CD4-positive, alpha-beta T cell treated with Interleukin-1 beta for 1 hour (primary cell): Measurements from ENCODE around the gene TXNDC9.
"Not testable (repeated sequence)": the region's sequence is repeated elsewhere in the genome, so short reads cannot be mapped to it uniquely, and the experiment has no call there.

Experiments used
- DNase-seq, 2 donors: peaks; one replicate each; pipeline ENCODE4 v3.0.0-alpha.2; 2020 to 2022

Gene TXNDC9, protein sequence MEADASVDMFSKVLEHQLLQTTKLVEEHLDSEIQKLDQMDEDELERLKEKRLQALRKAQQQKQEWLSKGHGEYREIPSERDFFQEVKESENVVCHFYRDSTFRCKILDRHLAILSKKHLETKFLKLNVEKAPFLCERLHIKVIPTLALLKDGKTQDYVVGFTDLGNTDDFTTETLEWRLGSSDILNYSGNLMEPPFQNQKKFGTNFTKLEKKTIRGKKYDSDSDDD

DNA sequence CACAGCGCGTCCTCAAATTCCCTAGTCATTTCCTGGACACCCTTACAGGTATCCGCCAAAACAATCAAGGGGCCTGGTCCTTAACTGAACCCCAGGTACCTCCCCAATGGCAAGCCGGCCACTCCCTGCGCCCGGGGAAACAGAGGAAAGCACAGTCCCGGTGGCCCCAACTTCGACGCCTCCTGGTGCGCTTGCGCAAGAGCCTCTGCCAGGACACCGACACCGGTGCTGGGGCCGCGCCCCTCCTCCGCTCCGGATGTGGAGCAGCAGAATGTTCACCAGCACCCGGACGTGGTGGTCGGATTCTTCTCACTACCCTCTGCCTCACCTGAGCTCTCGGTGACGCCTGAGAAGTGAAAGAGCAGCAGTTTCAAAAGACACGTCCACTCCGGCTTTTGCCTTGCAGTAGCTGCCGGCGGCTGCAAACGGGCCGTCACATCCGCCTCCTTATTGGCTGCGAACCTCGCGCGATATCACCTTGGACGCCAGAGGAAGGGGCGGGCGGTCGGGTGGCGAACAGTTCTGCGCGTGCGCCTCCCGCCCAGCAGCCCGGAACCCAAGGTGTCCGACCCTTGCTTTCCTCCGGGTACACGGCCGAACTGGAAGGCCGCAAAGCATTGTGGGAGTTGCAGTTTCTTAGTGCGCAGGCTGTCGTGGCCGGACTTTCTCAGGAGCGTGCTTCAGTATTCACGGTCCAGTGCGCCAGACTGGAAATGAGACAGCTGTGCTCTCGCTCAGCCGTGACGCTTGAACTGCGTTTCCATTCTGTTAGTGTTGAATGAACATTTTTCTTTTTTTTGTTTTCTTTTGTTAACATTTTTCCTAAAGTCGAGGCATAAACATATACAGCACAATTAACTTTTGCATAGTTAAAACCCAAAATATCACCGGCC, at the start of gene TXNDC9:
TXNDC9 (minus strand) TSS at position 423 of the 893 bp plus-strand sequence. CDS start 3,123 bp downstream, outside the sequence.
- DNase-seq = peak; percentile 98 to 99

DNA sequence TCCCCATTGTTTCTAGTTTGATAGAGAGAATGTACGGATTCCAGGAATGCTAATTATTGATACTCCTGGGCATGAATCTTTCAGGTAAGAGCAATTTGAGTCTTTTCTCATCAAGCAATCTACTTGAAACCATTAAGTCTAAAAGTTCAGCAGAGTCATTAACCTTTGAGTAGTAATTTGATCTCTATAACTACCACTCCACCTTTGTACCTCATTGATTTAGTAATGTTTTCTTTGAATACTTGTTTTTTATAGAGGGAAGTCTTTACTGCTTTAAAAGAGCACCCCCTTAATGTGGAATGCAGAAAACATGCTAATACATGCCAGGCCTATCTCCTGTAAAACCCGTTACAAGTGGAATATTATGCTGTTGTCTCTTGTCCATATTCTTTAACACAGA, 46.0 kb upstream of the TXNDC9 start:
- DNase-seq = no peak

DNA sequence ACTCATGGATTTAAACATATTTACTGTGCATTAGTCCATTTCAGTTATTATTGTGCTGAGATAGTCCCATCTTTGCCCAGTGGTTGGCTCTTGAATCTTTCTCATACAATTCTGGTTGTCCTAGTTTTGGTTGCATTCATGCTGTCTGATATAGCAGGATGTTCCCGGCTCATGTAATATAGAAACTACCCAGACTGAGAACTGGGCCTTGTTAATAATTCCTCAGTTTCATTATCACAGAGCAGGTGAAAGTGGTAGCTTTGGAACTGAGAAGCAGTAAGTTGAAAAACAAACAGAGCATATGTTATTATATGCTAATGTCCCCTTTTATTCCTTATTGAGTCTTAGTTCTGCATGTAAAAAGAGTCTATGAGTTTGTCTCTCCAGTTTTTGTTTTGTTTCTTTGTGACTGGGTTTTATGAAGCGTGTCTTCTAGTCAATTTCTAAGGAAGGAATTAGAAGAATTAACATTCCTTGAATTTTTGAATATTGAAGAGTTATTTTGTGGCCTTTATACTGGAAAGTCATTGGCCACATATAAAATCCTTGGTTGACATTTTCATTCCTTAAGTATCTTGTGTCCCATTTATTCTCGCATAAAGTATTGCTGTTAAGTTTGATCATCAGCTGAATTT, 44.4 kb upstream of the TXNDC9 start:
- DNase-seq = no peak

DNA sequence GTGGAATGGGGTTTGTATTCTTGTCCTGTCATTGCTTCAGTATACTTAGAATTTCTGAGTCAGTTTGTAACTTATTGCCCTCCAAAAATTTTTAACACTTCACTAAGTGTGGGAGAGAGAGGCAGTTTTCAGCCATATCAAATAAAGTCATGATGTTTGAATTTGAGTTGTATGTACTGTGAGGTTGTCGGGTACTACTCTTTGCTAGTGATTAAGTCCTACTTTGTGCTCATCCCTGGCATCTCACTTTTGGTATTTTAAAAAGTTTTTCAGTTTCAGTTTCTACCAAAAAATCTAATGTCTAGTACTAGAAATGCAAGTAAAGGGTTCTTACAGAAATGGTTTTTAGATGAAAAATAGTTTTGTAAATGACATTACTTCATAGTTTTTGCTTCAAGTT, 41.7 kb upstream of the TXNDC9 start:
- DNase-seq = no peak

DNA sequence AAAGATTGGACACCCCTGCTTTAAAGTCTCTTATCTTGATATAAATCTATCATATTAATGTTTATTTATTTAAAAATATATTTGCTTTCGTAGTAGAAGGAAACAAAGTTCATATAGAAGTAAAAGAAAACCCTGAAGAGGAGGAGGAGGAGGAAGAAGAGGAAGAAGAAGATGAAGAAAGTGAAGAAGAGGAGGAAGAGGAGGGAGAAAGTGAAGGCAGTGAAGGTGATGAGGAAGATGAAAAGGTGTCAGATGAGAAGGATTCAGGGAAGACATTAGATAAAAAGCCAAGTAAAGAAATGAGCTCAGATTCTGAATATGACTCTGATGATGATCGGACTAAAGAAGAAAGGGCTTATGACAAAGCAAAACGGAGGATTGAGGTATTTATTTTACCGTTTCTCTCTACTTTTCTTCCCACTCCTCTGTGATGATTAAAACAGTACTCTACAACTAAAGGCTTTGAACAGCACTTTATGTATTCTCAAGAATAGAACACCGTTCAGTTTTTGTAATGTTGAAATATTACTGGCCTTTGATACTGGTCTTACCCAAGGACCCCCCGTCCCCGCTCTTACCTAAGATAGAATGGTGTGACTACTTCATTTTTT, 40.2 kb upstream of the TXNDC9 start:
- DNase-seq = no peak

DNA sequence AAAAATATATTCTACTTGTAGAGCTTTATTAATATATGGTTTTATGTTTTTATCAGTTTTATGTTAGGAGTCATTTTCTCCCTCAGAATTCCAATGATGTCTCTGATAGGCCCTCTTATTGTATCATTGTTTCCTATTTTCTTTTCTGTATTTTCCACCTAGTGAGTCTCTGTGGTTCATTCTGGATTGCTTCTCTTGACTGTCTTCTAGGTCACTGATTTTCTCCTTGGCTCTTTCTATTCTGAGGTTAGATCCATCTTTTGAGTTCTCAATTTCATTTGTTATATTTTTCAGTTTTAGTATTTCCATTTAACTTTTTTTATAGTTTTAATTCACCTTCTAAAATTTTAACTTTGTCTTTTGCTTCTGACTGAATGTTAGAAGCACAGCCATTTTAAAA, 38.6 kb upstream of the TXNDC9 start:
- no peak for DNase-seq

DNA sequence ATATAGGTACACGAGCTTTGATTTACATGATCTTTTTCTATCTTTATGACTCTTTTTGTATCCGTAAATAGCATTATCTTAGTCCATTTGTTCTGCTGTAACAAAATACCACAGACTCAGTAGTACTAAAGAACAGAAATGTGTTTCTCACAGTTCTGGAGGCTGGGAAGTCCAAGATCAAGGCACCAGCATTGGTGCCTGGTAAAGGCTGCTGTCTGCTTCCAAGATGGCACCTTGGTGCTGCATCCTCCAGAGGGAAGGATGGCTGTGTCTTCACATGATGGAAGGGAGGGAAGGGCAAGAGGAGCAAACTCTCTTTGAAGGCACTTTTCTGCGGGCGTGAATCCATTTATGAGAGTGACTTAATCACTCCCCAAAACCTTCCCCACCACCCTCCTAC, 37.0 kb upstream of the TXNDC9 start:
- DNase-seq = no peak

DNA sequence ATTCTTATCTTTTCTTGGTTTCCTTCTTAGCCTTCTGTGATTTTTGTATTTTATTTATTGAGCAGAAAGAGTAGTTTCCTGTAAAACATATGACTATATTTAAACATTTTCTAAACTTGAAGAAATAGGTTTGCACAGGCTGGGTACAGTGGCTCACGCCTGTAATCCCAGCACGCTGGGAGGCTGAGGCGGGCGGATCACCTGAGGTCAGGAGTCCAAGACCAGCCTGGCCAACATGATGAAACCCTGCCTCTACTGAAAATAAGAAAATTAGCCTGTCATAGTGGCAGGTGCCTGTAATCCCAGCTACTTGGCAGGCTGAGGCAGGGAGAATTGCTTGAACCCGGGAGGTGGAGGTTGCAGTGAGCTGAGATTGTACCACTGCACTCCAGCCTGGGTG, 32.7 kb upstream of the TXNDC9 start:
- not testable (repeated sequence) for DNase-seq

DNA sequence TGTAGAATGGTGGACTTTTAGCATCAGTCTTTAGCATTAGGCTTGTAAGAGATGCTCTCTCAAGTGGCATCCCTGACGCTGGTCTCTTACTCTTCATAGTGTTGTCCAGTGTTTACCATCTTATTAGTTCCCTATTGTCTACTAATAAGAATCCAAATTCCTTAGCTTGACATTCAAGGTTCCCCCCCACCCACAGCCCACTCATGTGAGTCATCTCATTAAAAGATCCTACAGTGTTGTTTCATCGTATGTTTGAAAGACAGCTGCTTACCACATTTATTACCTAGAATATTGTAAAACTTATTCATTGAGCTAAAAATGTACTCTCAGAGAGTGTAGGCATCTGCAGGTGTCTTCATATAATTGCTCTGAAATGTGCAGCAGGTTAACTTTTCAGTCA, 29.5 kb upstream of the TXNDC9 start:
- no peak for DNase-seq

DNA sequence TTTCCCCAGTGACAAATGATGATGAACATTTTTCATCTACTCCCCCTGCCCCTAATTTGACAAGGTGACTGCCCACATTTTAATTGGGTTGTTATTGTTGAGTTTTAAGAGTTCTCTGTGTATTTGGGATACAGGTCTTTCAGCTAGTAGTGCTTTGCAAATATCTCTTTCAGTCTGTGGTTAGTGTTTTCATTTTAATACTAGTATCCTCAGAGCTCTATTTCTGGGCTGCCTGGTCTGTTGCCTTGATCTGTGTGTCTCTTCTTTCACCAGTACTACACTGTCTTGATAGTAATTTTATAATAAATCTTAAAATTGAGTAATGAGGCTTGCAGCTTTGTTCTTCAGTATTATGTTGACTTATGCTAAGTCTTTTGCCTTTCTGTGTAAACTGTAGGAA, 20.7 kb upstream of the TXNDC9 start:
- no peak for DNase-seq

DNA sequence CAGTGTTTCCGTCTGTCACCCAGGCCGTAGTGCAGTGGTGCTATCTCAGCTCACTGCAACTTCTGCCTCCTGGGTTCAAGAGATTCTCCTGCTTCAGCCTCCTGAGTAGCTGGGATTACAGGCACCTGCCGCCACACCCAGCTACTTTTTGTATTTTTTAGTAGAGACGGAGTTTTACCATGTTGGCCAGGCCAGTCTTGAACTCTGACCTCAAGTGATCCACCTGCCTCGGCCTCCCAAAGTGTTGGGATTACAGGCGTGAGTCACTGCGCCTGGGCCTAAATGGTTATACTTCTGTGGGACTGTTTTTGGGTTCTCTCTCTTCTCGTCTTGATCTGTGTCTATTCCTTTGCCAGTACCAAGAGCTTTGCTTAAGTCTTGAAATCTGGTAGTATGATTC, 18.7 kb upstream of the TXNDC9 start:
- not testable (repeated sequence) for DNase-seq

DNA sequence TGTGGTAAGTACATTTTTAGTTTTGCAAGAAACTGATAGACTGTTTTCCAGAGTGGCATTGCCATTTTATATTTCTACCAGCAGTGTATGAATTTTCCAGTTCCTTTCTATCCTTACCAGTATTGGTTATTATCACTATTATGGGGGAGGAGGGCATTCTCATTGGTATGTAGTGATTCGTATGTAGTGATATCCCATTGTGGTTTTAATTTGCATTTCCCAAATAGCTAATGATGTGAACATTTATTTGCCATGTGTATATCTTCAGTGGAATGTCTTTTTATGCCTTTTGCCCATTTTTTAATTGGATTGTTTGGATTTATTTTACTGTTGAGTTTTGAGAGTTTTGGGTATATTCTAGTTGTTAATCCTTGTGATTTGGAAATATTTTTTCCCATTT, 17.9 kb upstream of the TXNDC9 start:
- no peak for DNase-seq

DNA sequence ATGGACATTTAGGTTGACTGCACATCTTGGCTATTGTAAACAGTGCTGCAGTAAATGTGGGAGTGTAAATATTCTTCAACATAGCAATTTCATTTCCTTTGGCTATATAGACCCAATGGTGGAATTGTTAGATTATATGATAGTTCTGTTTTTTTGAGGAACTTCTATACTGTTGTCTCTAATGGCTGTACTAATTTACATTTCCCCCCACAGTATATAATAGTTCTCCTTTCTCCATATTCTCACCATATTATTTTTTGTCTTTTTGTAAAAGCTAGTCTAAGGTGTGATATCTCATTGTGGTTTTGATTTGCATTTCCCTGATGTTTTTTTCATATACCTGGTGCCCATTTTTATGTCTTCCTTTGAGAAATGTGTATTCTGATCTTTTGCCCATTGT, 14.1 kb upstream of the TXNDC9 start:
- no peak for DNase-seq

DNA sequence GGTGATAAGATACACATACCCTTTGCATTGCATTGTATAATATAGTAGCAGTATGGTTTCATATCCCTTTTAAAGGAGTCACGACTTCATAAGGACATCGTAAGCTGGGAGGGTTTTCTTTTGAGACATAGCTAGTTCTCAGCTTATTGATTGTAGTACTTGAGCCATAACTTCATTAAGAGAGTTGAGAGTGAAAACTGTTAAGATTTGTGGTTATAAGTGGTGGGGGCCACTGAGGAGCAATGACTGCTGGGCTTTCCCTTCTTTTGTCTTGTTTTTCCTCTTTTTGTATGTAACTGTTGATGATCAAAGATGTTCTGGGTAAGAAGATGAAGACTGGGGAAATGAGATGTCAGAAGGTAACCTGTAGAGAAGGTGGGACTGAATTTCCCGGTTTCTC, 12.0 kb upstream of the TXNDC9 start:
- DNase-seq = no peak

DNA sequence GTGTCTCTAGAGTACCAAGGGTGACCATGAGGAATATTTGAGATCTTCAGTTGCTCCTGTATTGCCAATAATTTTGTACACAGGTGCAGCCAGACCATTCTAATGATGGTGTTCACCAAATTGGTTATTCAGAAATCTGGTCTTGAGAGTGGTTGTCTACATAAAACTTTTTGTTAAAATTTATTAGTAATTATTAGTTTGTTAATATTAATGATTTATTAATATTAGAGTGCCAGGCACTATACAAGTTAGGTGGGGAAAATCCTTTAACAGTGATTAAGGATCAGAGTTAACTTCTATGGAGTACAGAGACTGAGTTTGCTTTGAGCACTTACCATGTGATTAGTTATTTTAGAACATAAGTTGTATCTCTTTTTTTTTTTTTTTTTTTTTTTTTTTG, 10.1 kb upstream of the TXNDC9 start:
- no peak for DNase-seq

DNA sequence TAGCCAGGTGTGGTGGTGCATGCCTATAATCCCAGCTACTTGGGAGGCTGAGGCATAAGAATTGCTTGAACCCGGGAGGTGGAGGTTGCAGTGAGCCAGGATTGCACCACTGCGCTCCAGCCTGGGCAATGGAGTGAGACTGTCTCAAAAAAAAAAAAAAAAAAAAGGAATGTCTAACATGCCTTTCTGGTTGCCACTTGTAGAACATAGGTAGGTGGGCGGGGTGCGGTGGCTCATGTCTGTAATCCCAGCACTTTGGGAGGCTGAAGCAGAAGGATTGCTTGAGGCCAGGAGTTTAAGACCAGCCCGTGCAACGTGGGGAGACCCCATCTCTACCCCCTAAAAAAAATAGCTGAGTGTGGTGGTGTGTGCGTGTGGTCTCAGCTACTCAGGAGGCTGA, 9.3 kb upstream of the TXNDC9 start:
- not testable (repeated sequence) for DNase-seq

DNA sequence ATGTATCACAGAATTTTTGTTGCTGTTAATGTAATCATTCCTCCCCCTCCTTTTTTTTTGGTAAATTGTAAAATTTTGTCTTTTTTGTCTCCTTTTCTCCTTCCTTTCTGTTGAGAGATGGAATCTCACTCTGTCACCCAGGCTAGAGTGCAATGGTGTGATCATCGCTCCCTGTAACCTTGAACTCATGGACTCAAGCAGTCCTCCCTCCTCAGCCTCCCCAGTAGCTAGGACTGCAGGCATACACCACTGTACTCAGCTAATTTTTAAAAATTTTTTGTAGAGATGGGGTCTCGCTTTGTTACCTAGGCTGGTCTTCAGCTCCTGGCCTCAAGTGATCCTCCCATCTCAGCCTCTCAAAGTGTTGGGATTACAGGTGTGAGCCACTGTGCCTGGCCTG, 6.4 kb upstream of the TXNDC9 start:
- no peak for DNase-seq

DNA sequence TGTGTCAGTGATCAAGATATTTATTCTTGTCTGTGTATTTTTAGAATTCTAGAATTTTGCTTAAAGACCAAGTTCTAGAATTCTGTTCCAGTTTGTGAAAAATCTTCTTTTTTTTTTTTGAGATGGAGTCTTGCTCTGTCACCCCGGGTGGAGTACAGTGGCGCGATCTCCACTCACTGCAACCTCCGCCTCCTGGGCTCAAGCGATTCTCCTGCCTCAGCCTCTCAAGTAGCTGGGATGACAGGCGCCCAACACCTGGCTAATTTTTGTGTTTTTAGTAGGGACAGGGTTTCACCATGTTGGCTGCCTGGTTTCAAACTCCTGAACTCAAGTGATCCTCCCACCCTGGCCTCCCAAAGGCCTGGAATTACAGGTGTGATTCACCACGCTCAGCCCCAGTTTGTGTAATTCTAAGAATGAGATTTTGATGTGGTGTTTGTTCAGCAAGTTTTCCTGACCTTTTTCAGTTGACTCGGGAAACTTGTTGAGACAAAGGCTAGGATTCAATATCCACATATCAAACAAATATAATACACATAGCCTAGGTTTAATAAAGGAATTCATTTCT, 4.6 kb upstream of the TXNDC9 start:
- DNase-seq = no peak

DNA sequence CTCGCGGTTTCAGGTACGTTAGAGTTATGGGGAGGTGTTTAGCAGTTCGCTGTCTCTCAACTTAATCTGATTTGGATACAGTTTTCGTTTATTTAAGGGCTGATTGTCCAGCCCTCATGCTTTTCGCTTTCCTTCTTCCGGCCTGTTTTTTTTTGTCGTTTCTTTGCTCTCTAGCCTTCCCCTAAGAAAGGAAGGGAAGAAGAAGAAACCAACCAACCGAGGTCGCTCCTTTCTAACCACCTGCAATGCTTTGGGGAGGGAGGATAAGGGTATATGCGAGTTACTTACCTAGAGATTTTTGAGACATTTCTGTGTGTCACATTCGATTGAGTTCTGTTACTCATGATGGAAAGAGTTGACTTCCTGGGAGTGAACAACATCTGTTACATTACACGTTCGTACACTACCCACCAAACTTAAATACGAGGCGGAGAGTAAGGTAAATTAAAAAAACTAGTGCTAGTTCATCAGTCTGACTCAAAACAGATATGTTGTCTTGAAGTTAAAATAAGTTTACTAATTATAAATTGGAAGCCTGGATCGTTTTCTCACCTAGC, 2.0 kb upstream of the TXNDC9 start:
- DNase-seq = peak in 1 of 2 donors; percentile 23

DNA sequence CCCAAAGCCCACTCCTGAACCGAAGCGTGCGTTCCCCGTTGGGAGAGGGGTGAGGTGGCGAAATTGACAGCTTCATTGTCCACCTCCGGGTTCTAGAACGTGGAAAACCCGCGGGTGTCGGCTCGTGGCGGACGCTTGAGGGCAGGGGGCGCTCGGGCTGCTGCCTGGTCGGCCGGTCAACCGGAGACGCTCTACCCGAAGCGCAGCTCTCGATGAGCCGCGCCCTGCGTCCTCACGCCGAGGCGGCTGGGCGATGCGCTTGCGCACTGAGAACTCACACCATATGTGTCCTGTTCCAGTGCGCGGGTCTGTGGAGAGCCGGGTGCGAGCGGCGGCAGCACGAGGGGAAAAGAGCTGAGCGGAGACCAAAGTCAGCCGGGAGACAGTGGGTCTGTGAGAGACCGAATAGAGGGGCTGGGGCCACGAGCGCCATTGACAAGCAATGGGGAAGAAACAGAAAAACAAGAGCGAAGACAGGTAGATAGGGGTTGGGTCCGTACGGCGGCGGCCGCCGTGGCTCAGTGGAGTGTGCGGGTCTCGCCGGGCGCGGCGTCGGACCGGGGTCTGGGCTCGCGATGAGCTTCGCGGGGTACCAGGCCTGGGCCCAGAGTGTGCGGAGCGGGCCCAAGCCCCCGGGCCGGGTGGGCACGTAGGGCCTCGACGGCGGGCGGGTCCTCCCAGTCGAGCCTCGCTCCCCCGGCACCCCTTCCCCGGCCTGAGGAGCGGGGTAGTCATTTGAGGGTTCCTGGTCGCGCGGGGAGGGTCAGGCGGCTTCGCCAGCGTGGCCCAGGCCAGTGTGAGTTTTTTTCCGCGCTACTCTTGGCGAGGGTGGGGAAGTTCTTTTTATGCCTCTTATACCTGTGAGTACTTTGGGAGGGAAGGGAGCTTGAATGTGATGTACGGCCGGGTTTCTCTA, 1.2 kb upstream of the TXNDC9 start, which contains the start of gene EIF5B:
EIF5B (plus strand) TSS at position 277 of the 916 bp plus-strand sequence; CDS start at position 443, 166 bp downstream.
- DNase-seq = peak; percentile 93 to 96

DNA sequence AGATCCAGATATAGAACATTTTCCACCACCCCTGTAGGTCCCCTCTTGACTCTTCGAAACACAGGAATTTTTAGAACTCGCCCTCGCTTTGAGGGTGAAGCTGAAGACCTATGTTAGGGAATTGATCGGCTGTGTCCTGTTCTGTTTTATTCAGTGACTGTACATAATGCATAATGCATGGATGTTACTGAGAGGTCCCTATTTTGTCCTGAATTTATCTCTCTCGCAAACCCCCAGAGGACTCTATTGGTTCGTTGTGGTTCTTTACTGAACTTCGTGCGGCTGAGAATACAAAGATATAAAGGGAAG, 625 bp upstream of the TXNDC9 start:
- no peak for DNase-seq

DNA sequence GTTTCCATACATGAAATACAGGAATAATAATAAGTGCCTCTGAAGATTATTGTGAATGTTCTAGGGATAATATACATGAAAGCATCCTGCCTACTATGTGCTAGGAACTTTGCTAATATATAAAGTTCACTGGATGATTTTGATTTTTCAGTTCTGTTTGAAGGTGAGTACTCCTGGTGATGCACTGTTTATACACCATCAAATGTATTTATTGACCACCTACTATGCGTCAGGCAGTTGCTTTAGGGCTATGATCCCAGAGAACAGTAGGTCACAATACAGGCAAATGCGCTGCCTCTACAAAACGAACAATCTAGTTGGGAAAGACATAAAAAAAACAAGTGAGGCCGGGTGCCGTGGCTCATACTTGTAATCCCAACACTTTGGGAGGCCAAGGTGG, 10.7 kb downstream of the TXNDC9 start:
- DNase-seq = no peak
